ENCODE measurements around the gene FUT7.

The FUT7 gene

GRCh38 chr9:137049544-137050449 lies 17.9 kb upstream of the FUT7 start:
- peak; percentile 55 for DNase-seq (ENCODE audit: low spot score)

GRCh38 chr9:137048655-137049543 lies 17.0 kb upstream of the FUT7 start:
- DNase-seq (ENCODE audit: low spot score) = no peak

- DNase-seq (ENCODE audit: low spot score) = peak; percentile 91
These were observed 14.3 kb upstream of the FUT7 start, which contains the start of gene NPDC1 for GRCh38 chr9:137046088-137046787. NPDC1 (minus strand) TSS chr9:137046177; CDS start chr9:137045989, 188 bp downstream.

GRCh38 chr9:137045294-137046087 lies 13.6 kb upstream of the FUT7 start:
- DNase-seq (ENCODE audit: low spot score) = peak; percentile 62

- no peak for DNase-seq (ENCODE audit: low spot score)
These were observed 12.8 kb upstream of the FUT7 start for GRCh38 chr9:137044502-137045177.

- no peak for DNase-seq (ENCODE audit: low spot score)
These were observed 12.1 kb upstream of the FUT7 start for GRCh38 chr9:137044037-137044436.

- no peak for DNase-seq (ENCODE audit: low spot score)
These were observed 11.2 kb upstream of the FUT7 start for GRCh38 chr9:137042751-137043727.

GRCh38 chr9:137041124-137041523 lies 9.2 kb upstream of the FUT7 start:
- no peak for DNase-seq (ENCODE audit: low spot score)

GRCh38 chr9:137040568-137040967 lies 8.7 kb upstream of the FUT7 start:
- DNase-seq (ENCODE audit: low spot score) = no peak

GRCh38 chr9:137039611-137040366 lies 7.9 kb upstream of the FUT7 start:
- no peak for DNase-seq (ENCODE audit: low spot score)

GRCh38 chr9:137038916-137039315 lies 7.0 kb upstream of the FUT7 start:
- no peak for DNase-seq (ENCODE audit: low spot score)

- DNase-seq (ENCODE audit: low spot score) = no peak
These were observed 5.6 kb upstream of the FUT7 start for GRCh38 chr9:137037483-137037882.

GRCh38 chr9:137037035-137037434 lies 5.1 kb upstream of the FUT7 start:
- DNase-seq (ENCODE audit: low spot score) = no peak

GRCh38 chr9:137035937-137036336 lies 4.0 kb upstream of the FUT7 start:
- no peak for DNase-seq (ENCODE audit: low spot score)

- DNase-seq (ENCODE audit: low spot score) = no peak
These were observed 3.6 kb upstream of the FUT7 start for GRCh38 chr9:137035507-137035834.

- peak; percentile 89 for DNase-seq (ENCODE audit: low spot score)
These were observed 3.0 kb upstream of the FUT7 start for GRCh38 chr9:137034709-137035506.

- DNase-seq (ENCODE audit: low spot score) = no peak
These were observed 2.3 kb upstream of the FUT7 start for GRCh38 chr9:137034039-137034708.
